Hepatocyte (in vitro differentiated cells): Measurements from ENCODE around the gene NPTX1.

Experiments used
- CTCF ChIP-seq: fragments of 200-600 bp; sonication (generic); IDR thresholded peaks from 2 replicates; pipeline ENCODE4 v1.5.1; 2016; ENCODE audit warnings: antibody characterized with exemption, mild to moderate bottlenecking; ENCODE audit not compliant: poor library complexity
- EZH2phosphoT487 ChIP-seq: fragments of 200-600 bp; sonication (generic); IDR thresholded peaks from one replicate; pipeline ENCODE4 v1.6.1; 2018; ENCODE audit warnings: antibody characterized with exemption, mild to moderate bottlenecking, low read depth, moderate library complexity; ENCODE audit not compliant: unreplicated experiment, severe bottlenecking

- TF ChIP-seq CTCF (no peak), EZH2phosphoT487 (no peak)
Observed at GRCh38 chr17:80424261-80424660, 52.1 kb downstream of the NPTX1 start.
